ENCODE measurements around the gene NHSL2. TPM values are rescaled to one million over a fixed set of nuclear protein-coding genes. Genes with fewer than 3 reads are reported as not detected.
A peak's percentile ranks its signal among the peaks of the same experiment; 100 is the strongest.

Gene NHSL2
- total and polyA plus RNA-seq, 7 donors = 0.30 to 4.4 (median 1.9) TPM

- DNase-seq (no peak), ATAC-seq (no peak)
- no peaks in the 10 kb centered on the region for H3K4me1 ChIP-seq
- H3K36me3 ChIP-seq (ENCODE audit: insufficient read depth in 1 of 2, low read depth in 1 of 2) = no peaks in the 10 kb centered on the region
- intact Hi-C loops (cut with DNase I) = no loop called here
- no peaks in the 10 kb centered on the region for H3K9me3 ChIP-seq
- WGBS, 3 donors = 92 to 100% (median 98%) methylated on average over 2 of the region's 2 CpGs
- no peak overlapping the region for H3K4me3 ChIP-seq
- TF ChIP-seq, protein P1, sequence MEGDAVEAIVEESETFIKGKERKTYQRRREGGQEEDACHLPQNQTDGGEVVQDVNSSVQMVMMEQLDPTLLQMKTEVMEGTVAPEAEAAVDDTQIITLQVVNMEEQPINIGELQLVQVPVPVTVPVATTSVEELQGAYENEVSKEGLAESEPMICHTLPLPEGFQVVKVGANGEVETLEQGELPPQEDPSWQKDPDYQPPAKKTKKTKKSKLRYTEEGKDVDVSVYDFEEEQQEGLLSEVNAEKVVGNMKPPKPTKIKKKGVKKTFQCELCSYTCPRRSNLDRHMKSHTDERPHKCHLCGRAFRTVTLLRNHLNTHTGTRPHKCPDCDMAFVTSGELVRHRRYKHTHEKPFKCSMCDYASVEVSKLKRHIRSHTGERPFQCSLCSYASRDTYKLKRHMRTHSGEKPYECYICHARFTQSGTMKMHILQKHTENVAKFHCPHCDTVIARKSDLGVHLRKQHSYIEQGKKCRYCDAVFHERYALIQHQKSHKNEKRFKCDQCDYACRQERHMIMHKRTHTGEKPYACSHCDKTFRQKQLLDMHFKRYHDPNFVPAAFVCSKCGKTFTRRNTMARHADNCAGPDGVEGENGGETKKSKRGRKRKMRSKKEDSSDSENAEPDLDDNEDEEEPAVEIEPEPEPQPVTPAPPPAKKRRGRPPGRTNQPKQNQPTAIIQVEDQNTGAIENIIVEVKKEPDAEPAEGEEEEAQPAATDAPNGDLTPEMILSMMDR (IDR thresholded peaks at IDR 0.05) = no peak
- H3K27ac ChIP-seq = no peak overlapping the region
- H3K27me3 ChIP-seq (ENCODE audit: insufficient read depth in 3 of 3, low read length in 2 of 3) = peaks cover 0 to 3% (median 0%) of the 10 kb centered on the region in 3 donors
These were observed 82.7 kb downstream of the NHSL2 start for GRCh38 chrX:71993371-71993770.

GRCh38 chrX:71994601-71995000 lies 84.0 kb downstream of the NHSL2 start:
- TF ChIP-seq, protein P1 (IDR thresholded peaks at IDR 0.05) = no peak
- WGBS, 3 donors = 49 to 94% (median 94%) methylated on average over 2 of the region's 2 CpGs
- intact Hi-C loops (cut with DNase I) = no loop called here
- Histone ChIP-seq H3K9me3 (no peaks in the 10 kb centered on the region), H3K27me3 (ENCODE audit: insufficient read depth in 3 of 3, low read length in 2 of 3) (peaks cover 0 to 3% (median 0%) of the 10 kb centered on the region in 3 donors), H3K4me3 (no peak overlapping the region), H3K27ac (no peak overlapping the region), H3K4me1 (no peaks in the 10 kb centered on the region), H3K36me3 (ENCODE audit: insufficient read depth in 1 of 2, low read depth in 1 of 2) (no peaks in the 10 kb centered on the region)
- DNase-seq = no peak
- ATAC-seq = no peak

DNA sequence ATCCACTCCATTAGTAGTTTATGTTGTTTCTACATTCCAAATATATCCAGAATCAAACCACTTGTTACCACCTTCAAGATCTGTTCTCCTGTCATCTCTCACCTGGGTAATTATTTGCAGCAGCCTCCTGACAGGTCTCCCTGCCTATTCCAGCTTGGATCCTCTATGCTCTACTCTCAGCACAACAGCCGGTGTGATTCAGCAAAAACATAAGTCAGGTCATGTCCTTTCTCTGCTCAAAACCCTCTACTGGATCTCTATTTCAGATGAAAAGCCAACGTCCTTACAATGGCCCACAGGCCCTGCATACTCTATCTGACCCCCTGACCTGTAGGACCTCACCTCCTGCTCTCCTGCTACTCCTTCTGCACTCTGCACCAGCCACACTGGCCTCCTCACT lies 84.5 kb downstream of the NHSL2 start:
- peaks cover 0 to 3% (median 0%) of the 10 kb centered on the region in 3 donors for H3K27me3 ChIP-seq (ENCODE audit: insufficient read depth in 3 of 3, low read length in 2 of 3)
- intact Hi-C loops (cut with DNase I) = no loop called here
- WGBS, 3 donors = 42 to 59% (median 50%) methylated on average over 2 of the region's 2 CpGs
- TF ChIP-seq, protein P1 (IDR thresholded peaks at IDR 0.05) = no peak
- H3K9me3 ChIP-seq = no peaks in the 10 kb centered on the region
- H3K4me3 ChIP-seq = no peak overlapping the region
- DNase-seq (no peak), ATAC-seq (no peak)
- no peak overlapping the region for H3K27ac ChIP-seq
- no peaks in the 10 kb centered on the region for H3K36me3 ChIP-seq (ENCODE audit: insufficient read depth in 1 of 2, low read depth in 1 of 2)
- no peaks in the 10 kb centered on the region for H3K4me1 ChIP-seq

DNA sequence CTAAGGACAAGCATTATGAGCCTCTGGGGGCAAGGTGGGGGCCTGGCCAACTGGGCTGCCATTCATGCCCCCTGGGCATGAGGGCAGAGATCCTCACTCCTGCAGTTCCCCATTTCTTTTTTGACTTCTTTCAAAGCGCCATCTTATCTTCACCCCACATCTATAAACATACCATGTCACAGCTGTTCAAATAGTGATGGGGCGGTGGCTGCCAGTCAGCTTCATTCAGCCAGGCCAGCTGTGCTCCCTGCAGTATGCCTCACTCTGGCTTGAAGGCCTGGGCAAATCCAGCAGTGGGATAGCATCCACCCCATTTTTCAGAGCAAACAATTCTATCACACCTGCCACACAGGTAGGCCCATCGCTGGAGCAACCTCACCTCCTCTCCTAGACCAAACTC lies 85.5 kb downstream of the NHSL2 start:
- TF ChIP-seq, protein P1 (IDR thresholded peaks at IDR 0.05) = no peak
- Histone ChIP-seq H3K9me3 (no peaks in the 10 kb centered on the region), H3K4me1 (no peaks in the 10 kb centered on the region), H3K27ac (no peak overlapping the region), H3K27me3 (ENCODE audit: insufficient read depth in 3 of 3, low read length in 2 of 3) (peaks cover 0 to 10% (median 0%) of the 10 kb centered on the region in 3 donors), H3K36me3 (ENCODE audit: insufficient read depth in 1 of 2, low read depth in 1 of 2) (no peaks in the 10 kb centered on the region), H3K4me3 (no peak overlapping the region)
- intact Hi-C loops (cut with DNase I) = no loop called here
- ATAC-seq (no peak), DNase-seq (no peak)
- WGBS, 3 donors = 75 to 95% (median 90%) methylated on average over 3 of the region's 3 CpGs

- H3K4me1 ChIP-seq = no peaks in the 10 kb centered on the region
- no peak overlapping the region for H3K27ac ChIP-seq
- WGBS, 3 donors = 55 to 76% (median 64%) methylated on average over 6 of the region's 6 CpGs
- ATAC-seq (peak in 3 of 4 donors; percentile 34 to 67 (median 45)), DNase-seq (peak; percentile 63 to 66)
- TF ChIP-seq, protein P1 (IDR thresholded peaks at IDR 0.05) = no peak
- H3K36me3 ChIP-seq (ENCODE audit: insufficient read depth in 1 of 2, low read depth in 1 of 2) = no peaks in the 10 kb centered on the region
- H3K27me3 ChIP-seq (ENCODE audit: insufficient read depth in 3 of 3, low read length in 2 of 3) = peaks cover 0 to 10% (median 0%) of the 10 kb centered on the region in 3 donors
- H3K4me3 ChIP-seq = no peak overlapping the region
- no peaks in the 10 kb centered on the region for H3K9me3 ChIP-seq
- intact Hi-C loops (cut with DNase I) = no loop called here
These were observed 86.2 kb downstream of the NHSL2 start for GRCh38 chrX:71996826-71997225.
